GM12891 (cell line): ENCODE results near the gene ATP1B1.

Experiments
- POLR2A ChIP-seq: IDR thresholded peaks from 2 replicates; pipeline ENCODE4 v1.6.1; 2011; ENCODE audit warnings: low read depth, low read length, control low read depth
- POLR2AphosphoS5 ChIP-seq: IDR thresholded peaks from 2 replicates; pipeline ENCODE4 v1.6.1; 2011; ENCODE audit warnings: low read depth, low read length, control low read depth
- TAF1 ChIP-seq: IDR thresholded peaks from 2 replicates; pipeline ENCODE4 v1.6.1; 2011; ENCODE audit warnings: low read depth, low read length, control low read depth

DNA sequence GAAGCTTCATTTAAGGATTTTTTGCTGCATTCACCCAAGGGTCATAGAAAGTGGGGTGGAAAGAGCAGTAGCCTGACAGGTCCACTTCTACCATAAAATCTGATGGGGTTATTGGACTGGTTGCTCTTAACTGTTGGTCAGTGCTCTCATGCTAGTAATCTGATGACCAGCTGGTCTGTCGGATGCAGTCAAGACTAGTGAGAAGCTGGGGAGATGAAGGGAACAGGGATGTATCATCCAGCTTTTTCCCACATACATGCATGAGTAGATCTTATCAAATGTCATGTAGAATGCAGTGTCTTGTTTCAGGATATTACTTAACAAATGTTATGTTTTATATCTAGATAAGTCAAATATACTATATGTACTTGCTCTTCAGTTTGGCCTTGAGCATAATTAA, 11.1 kb downstream of the ATP1B1 start:
- no peak for TF ChIP-seq POLR2A
- no peak for TF ChIP-seq POLR2AphosphoS5
- TF ChIP-seq TAF1, result no peak
